Measurements from ENCODE around the gene CCDC146. TPM values are rescaled to one million over a fixed set of nuclear protein-coding genes. Genes with fewer than 3 reads are reported as not detected.

CCDC146 gene
- total and polyA plus RNA-seq, 2 of the 13 experiments (the other 11 are each of a cell fraction or from before 2014, with no cell fraction given) = 2.4 to 4.1 TPM

DNA sequence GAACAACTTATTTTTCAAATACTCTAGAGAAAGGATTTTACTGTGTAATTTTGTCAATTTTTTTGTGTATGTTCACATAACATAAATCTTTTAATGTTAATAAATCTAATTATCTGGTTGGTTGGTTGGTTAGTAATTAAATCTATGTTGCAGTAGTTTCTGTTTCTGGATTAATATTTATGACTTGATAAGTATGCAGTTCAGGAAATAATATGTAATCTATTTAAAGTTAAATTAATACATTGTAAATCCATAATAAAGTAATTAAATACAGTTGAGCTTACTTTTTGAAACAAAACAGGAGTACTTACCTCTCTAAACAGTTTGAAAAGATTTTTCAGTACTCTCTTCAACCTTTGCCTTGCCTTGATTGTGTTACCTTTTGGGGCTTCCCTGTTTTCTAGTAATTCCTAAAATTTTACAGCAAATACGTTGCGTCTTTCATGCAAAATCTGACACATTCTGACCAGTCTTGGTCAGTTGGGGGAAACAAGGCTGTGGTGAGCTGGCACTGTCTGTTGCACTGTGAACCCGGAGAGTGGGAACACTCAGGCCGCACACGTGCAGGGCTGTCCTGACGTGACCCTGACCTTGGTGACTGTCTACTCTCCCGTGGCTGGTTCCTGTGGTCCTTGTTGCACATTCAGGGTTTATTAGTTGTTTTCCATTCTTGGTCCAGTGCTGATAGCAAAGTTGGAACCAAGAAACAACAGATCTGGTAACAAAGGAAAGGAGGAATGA lies 122.8 kb downstream of the CCDC146 start:
- WGBS (ENCODE audit: low lambda C conversion rate) = 9% methylated on average over 7 of the region's 7 CpGs
- Histone ChIP-seq H3K4me2 (ENCODE audit: low read depth, low read length) (peak overlapping the region; percentile 82), H3K9me3 (ENCODE audit: low read length) (no peaks in the 10 kb centered on the region), H3K27me3 (ENCODE audit: control insufficient read depth in 1 of 2, insufficient read depth in 2 of 2, low read length in 2 of 2) (no peaks in the 10 kb centered on the region), H3K9ac (ENCODE audit: insufficient read depth, low read depth, low read length) (peak overlapping the region; percentile 36), H3K36me3 (replicated peaks in 1 of 2; ENCODE audit: control insufficient read depth in 1 of 2, insufficient read depth in 2 of 2, low read length in 2 of 2) (no peaks in the 10 kb centered on the region), H3K4me1 (ENCODE audit: insufficient read depth, low read length) (peaks cover 35% of the 10 kb centered on the region), H3K79me2 (ENCODE audit: insufficient read depth, low read length) (no peaks in the 10 kb centered on the region), H3K4me3 (replicated peaks in 1 of 3; ENCODE audit: insufficient read depth in 1 of 3, low read depth in 2 of 3, low read length in 3 of 3) (peak overlapping the region in 2 of 3 experiments; percentile 27 to 38; a peak in 2 of 6 replicates), H2AFZ (ENCODE audit: low read length) (no peak overlapping the region), H4K20me1 (ENCODE audit: insufficient read depth, low read length) (no peaks in the 10 kb centered on the region), H3K27ac (ENCODE audit: extremely low read length, insufficient read depth, low read length) (peak overlapping the region; percentile 63)
- DNase-seq (ENCODE audit: low spot score) = peak; percentile 54
- FAIRE-seq = peak; percentile 85
- in situ Hi-C loops (cut with HindIII; ENCODE audit: extremely low pct_ligation_motif_present, low pct_unique_long_range_greater_than_20kb) = loop anchor here (10.0 kb wide), 1 partner anchor 120 kb away; the partner anchor contains the start of gene CCDC146
- POLR2A ChIA-PET = interaction anchor here (1.2 kb wide), 1 partner anchor 123 kb away, joined by 3 read pairs; the partner anchor contains the start of gene CCDC146
- intact Hi-C loops (cut with micrococcal nuclease; ENCODE audit: unreplicated experiment) = no loop called here
- TSS peak; percentile 86 for BruUV-seq (replicated peaks)
- CTCF ChIA-PET (ENCODE audit: low intra/inter-chr PET ratio, low total read pairs) = no interaction called here
- ATAC-seq = peak; percentile 95
- TF ChIP-seq GATAD2A (CRISPR knock-in tag; IDR thresholded peaks at IDR 0.05) (peak; percentile 88), SPEN (CRISPR knock-in tag; IDR thresholded peaks at IDR 0.05; ENCODE audit: low read depth) (peak; percentile 71; the same call in 1 of the 2 replicates), MIER3 (CRISPR knock-in tag; IDR thresholded peaks at IDR 0.05; ENCODE audit: borderline replicate concordance) (peak; percentile 86; the same call in 1 of the 2 replicates), MYC (CRISPR knock-in tag; IDR thresholded peaks at IDR 0.05; ENCODE audit: borderline replicate concordance) (peak; percentile 88), CBX5 (CRISPR knock-in tag; IDR thresholded peaks at IDR 0.05; ENCODE audit: borderline replicate concordance) (peak; percentile 73; the same call in 1 of the 2 replicates), SMAD3 (CRISPR knock-in tag; IDR thresholded peaks at IDR 0.05) (0 out of 2 replicates have a peak, but pooled peaks have one; percentile 53)
- TF ChIP-seq, protein P1, sequence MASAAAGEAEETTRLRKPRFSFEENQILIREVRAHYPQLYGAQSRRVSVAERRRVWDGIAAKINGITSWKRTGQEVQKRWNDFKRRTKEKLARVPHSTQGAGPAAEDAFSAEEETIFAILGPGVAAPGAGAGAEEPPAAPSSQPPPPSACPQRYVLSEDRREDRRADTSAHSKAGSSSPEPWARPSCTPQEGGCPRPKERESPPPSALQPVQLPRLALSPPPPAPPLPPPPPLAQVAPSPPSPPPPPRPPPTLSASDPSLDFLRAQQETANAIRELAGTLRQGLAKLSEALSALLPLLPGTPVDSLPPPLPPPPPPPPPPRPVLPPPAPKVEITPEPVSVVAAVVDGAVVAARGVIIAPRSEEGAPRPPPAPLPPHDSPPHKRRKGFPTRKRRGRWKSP (CRISPR knock-in tag; IDR thresholded peaks at IDR 0.05) = peak; percentile 36; the same call in 1 of the 2 replicates
- TF ChIP-seq, protein P2, sequence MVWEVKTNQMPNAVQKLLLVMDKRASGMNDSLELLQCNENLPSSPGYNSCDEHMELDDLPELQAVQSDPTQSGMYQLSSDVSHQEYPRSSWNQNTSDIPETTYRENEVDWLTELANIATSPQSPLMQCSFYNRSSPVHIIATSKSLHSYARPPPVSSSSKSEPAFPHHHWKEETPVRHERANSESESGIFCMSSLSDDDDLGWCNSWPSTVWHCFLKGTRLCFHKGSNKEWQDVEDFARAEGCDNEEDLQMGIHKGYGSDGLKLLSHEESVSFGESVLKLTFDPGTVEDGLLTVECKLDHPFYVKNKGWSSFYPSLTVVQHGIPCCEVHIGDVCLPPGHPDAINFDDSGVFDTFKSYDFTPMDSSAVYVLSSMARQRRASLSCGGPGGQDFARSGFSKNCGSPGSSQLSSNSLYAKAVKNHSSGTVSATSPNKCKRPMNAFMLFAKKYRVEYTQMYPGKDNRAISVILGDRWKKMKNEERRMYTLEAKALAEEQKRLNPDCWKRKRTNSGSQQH (CRISPR knock-in tag; IDR thresholded peaks at IDR 0.05; ENCODE audit: low read depth) = no peak
- TF ChIP-seq, protein P3, sequence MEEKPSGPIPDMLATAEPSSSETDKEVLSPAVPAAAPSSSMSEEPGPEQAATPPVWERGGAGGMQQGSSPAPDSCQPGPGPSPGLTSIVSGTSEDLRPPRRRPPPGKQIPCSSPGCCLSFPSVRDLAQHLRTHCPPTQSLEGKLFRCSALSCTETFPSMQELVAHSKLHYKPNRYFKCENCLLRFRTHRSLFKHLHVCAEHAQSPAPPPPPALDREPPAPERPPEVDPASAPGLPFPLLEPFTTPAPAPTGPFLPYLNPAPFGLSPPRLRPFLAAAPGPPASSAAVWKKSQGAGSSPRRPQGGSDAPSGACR (CRISPR knock-in tag; IDR thresholded peaks at IDR 0.05) = 0 out of 2 replicates have a peak, but pooled peaks have one; percentile 9
- TF ChIP-seq, protein P4, sequence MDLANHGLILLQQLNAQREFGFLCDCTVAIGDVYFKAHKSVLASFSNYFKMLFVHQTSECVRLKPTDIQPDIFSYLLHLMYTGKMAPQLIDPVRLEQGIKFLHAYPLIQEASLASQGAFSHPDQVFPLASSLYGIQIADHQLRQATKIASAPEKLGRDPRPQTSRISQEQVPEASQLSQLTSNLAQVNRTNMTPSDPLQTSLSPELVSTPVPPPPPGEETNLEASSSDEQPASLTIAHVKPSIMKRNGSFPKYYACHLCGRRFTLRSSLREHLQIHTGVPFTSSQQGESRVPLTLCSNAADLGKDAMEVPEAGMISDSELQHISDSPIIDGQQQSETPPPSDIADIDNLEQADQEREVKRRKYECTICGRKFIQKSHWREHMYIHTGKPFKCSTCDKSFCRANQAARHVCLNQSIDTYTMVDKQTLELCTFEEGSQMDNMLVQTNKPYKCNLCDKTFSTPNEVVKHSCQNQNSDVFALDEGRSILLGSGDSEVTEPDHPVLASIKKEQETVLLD (CRISPR knock-in tag; IDR thresholded peaks at IDR 0.05; ENCODE audit: low read depth) = no peak
- TF ChIP-seq, protein P5, sequence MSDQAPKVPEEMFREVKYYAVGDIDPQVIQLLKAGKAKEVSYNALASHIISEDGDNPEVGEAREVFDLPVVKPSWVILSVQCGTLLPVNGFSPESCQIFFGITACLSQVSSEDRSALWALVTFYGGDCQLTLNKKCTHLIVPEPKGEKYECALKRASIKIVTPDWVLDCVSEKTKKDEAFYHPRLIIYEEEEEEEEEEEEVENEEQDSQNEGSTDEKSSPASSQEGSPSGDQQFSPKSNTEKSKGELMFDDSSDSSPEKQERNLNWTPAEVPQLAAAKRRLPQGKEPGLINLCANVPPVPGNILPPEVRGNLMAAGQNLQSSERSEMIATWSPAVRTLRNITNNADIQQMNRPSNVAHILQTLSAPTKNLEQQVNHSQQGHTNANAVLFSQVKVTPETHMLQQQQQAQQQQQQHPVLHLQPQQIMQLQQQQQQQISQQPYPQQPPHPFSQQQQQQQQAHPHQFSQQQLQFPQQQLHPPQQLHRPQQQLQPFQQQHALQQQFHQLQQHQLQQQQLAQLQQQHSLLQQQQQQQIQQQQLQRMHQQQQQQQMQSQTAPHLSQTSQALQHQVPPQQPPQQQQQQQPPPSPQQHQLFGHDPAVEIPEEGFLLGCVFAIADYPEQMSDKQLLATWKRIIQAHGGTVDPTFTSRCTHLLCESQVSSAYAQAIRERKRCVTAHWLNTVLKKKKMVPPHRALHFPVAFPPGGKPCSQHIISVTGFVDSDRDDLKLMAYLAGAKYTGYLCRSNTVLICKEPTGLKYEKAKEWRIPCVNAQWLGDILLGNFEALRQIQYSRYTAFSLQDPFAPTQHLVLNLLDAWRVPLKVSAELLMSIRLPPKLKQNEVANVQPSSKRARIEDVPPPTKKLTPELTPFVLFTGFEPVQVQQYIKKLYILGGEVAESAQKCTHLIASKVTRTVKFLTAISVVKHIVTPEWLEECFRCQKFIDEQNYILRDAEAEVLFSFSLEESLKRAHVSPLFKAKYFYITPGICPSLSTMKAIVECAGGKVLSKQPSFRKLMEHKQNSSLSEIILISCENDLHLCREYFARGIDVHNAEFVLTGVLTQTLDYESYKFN (CRISPR knock-in tag; conservative IDR thresholded peaks at IDR 0.05) = peak; percentile 73
